HG03280 (cell line): Measurements from ENCODE around the gene PLSCR1.
A peak's percentile ranks its signal among the peaks of the same experiment; 100 is the strongest.
"Not testable (repeated sequence)": the region's sequence is repeated elsewhere in the genome, so short reads cannot be mapped to it uniquely, and the experiment has no call there.

ENCODE experiments used
- ATAC-seq: cut with Tn5 transposase; IDR thresholded peaks from one replicate; pipeline ENCODE4 v1.9.1; 2021; ENCODE audit warnings: mild to moderate bottlenecking, moderate library complexity; ENCODE audit not compliant: unreplicated experiment

Gene PLSCR1

DNA sequence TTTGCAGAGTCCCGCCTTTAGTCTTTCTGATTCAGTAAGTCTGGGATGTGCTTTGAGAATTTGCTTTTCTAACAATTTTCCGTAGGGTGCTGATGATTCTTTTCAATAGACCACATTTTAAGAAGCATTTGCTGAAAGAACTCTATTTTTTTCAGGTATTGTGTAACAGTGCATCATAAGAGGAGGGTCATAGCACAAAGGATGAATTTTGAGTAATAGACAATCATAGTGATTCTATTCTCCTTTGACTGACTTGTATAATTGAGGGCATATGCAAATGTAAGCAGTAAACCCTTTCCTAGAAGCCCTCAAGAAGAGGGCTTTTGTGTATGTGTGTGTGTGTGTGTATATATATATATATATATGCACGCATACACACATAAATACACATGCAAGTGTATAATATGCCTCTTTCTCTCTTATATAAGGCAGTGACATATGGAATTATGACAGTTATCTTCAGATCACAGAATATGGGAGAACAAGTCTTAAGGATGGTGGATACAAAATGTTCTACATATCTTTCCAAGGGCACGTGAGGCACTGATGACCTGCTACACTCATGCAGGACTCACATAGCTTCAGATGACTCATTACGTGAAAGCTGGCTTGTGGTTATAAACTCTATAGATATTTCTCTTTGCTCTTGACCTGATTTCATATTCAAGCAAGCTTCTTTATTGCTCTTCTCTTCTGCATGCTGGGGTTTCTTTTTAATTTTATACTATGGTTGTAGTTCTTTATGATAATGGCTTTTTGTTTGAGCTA, 6.5 kb upstream of the PLSCR1 start:
- ATAC-seq = peak; percentile 85

DNA sequence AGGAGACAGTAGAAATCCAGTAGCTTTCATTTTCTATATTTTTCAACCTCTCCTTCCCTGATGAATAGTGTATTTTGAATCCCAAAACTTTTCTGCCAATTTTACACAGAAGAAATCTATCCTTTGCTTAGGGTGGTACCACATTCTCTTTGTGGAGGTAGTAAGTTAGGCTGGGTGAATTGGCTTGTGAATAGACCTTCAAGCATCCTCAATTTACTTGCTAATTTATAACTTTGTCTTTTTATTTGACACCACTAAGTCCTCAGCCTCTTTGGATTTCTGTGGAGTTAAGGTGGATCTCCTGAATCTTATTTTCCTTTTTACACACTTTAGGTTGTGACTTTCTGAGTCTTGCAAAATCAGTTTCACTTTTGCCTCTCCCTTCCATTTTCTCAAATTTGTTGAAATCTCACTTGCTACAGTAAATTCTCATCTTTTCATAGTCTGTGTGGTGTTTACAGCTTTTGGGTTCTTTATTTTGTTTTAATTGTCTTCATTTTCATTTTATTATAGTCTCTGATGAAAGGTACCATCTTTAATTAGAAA, 5.7 kb upstream of the PLSCR1 start:
- ATAC-seq = no peak

DNA sequence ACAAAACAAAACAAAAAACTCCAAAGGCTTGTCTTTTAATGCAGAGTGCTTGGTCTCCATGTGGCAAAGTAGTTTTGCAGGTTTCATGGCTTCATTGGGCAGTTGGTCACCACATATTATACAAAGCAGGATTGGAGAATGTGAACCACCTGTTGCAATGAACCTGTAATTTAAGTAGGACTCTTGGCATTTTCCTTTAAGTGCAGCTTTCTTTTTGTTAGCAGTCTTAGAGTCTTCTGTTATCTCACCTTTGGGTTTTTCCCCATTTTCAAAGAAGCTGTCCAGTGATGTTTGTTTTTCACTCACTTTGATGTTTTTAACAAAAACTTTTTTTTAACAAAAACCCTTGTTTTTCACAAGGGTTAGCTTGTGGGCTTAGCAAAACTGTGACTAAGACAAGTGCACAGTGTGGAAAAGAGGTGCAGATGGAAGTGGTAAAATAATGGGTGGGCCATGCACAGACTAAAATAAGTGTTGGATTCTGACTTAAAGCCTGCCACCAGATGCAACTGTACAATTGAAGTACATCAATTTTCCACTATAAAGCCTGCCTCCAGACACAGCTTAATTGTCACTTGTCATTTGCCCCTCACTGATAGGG, 2.9 kb upstream of the PLSCR1 start:
- no peak for ATAC-seq

DNA sequence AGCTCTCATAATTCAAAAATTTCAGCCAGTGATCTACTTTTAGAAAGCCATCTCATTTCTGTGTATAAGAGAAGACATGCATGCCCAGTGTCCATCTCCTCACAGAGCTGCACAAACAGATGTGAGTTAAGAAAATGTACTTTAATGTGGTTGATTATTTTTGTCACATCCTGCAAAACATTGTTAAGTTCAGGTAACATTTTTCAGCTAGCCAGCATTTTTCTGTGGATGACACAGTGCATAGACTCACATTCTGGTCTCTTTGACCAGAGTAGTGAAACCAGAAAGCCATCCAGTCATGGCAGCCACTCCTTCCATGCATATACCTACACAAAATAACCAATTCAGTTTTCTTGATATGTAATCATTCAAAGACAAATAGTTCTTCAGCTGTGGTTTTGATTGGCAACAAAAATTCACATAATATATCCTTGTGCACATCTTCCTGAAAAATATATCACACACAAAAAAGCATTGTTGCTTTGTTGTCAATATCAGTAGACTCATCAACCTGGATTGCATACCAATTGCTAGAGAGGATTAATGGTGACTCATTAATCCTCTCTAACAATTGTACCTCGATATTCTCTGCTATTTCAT, 2.1 kb upstream of the PLSCR1 start:
- no peak for ATAC-seq

DNA sequence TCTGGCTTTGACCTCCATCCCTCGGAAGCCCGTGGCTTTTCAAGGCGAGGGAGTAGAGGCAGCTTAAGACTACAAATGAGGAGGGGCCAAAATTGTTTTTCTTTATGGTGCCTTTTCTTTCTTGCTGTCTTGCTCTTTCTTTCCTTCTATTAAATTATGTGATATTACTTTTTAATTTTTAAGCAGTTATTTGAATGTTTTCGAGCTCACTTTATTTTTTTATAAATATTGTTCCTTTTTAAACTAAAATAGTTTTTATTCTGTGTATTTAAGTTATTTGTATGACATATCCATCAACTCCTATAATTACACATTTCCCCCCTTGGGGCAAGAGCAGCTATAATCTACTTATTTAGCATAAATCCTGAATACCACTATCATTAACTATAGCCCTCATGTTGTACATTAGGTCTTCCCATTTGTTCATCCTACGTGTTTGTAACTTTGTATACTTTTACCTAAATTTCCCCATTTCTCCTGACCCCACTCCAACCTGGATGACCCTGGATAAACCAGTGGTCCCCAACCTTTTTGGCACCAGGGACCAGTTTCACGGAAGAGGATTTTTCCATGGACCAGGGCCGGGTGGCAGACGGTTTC, 622 bp upstream of the PLSCR1 start:
- ATAC-seq = peak; percentile 10

DNA sequence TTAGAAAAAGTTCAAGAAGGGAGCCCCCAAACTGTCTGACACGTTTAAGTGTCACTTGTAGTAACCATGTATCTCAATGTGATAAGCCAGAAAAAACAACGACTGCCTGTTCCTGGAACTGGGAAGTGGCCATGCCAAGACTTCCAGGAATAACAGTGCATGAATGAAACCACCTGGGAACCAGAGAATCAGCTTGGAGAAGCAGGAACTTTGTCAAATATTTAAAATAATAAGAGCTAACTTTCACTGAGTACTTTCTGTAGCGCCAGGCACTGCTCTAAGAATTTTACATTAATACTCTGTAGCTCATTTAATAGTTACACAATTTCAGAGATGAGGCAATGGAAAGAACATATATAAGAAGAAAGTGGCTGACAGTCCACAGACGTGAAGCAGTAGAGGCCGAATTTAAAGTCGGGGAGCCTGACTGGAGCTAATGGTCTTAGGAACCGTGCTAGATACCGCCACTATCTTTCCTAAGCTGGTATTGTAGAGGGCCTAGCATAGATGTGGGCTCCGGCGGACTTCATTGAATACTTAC, 876 bp downstream of the PLSCR1 start:
- ATAC-seq = peak; percentile 11

DNA sequence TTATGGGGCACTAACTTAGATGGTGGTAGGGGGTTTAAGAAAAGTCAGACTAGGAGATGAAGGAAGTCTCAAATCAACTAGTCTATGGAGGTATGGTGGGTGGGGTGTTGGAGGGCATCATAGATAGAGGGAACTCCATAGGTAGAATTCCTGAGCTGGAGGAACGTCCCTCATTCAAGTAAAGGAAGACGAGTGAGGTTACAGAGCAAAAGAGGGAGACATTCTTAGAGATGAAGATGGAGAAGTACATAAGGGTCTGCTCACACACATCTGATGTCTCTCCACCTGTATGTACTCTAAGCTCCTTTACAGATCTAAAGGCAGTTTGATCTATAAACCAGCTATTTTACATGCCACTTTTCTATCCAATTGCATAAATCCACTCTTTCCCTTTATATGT, 1.4 kb downstream of the PLSCR1 start:
- no peak for ATAC-seq

DNA sequence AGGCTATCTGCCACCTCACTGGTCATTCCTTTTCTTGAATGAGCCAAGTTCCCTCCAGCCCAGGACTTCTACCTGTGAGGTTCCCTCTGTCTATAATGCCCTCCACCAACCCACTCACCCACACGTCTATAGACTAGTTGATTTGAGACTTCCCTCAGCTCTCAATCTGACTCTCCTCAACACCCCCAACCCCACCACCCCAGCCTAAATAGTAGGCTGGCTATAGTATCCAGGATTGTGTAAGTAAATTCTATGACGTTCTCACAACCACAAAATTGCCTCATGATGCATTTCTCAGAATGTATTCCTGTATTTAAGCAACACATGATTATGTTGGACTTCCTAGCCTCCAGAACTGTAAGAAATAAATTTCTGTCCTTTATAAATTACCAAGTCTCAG, 2.2 kb downstream of the PLSCR1 start:
- no peak for ATAC-seq

DNA sequence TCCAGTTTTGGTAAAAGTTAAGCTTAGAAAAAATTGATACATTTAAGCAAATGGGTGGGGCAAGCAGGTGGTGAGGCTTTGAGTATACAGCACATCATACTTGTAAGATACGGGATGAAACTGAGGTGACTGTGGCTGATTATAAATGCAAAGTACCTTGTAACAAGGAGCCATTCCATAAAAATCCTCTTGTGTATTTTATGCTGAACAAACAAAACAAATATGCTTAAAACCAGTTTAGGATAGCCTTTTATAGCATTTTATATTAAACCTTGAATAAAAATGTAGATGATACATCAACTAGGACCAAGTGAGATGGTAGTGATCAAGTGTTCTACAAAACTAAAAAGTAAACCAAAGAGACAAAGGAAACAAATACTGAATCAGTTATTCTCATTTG, 3.4 kb downstream of the PLSCR1 start:
- no peak for ATAC-seq

DNA sequence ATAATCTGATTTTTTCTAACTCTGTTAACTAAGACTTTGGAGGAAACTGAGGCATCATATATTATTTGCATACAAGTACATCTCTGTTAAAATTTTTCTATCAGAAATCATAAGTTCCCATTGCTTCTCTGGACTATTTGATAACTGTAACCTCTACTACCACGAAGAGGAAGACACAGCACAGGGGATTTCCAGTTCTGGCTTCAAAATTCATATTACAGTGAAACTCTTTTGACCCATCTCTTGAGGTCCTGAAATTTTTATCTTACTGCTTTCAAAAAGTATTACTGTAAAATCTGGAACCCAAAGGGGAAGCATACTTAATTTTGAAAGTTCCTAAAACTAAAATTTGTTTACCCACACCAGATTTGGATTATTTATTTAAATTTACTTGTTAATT, 4.2 kb downstream of the PLSCR1 start:
- no peak for ATAC-seq

DNA sequence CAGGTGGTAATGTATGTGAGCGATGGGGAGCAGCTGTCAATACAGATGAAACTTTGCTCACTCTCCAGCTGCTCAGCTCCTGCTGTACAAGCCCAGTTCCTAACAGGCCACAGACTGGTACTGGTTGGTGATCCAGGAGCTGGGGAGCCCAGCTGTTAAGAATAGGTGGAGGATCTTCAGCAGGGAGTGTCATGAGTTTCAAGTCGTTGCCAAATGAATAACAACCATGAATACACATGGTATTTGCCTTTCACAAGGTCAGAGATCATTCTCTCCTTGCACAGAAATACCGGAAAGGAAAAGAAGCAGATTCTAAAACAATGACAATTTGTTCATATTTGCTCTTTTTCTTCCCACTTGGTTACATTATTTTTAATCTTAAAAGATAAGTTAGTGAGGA, 5.1 kb downstream of the PLSCR1 start:
- ATAC-seq = no peak

DNA sequence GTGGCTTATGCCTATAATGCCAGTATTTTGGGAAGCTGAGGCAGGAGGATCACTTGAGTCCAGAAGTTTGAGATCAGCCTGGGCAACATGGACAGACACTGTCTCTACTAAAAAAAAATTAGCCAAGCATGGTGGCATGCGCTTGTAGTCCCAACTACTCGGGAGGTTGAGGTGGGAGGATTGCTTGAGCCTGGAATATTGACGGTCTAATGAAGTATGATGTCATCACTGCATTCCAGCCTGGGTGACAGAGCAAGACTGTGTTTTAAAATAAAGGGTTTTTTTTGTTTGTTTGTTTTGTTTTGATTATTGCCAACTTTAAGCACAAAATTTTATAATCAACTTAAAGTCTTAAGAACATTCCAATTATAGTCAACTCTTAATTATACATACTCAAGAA, 6.8 kb downstream of the PLSCR1 start:
- no peak for ATAC-seq

DNA sequence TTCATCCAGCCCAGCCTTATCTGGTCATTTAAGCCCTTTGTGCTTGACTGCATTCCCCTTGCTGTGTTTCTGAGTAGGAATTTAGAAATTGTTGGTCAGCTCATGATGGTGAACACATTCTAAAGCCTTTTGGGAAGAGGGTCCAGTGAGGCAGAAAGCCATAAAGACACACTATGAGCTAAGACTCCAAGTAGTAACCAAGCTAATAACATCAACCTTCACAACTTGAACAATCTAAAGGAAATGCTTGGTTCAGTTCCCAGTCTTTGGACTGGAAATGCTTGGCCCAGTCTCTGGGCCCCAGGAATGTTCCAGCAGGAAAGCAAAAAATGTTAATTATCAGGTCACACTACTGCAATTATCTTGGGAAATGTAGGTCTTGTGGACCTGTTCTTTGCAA, 7.7 kb downstream of the PLSCR1 start:
- ATAC-seq = no peak

DNA sequence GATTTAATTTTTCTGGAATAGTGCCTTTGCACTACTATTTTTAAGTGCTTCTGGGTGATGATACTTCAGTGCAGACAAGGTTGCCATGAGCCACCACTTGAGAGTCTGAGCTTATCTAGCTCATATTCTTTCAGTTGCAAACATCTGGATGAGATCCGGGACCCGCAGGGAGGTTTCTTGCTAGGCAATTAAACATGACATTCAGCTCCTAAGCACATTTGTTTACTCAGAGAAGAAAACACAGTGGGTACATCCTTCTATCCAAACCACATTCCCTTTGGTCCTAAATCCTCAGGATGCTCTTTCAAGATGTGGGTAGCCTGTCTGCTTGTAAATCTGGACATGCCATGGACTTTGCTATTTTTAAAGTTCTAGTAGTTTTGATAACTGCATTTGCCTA, 12.0 kb downstream of the PLSCR1 start:
- ATAC-seq = no peak

DNA sequence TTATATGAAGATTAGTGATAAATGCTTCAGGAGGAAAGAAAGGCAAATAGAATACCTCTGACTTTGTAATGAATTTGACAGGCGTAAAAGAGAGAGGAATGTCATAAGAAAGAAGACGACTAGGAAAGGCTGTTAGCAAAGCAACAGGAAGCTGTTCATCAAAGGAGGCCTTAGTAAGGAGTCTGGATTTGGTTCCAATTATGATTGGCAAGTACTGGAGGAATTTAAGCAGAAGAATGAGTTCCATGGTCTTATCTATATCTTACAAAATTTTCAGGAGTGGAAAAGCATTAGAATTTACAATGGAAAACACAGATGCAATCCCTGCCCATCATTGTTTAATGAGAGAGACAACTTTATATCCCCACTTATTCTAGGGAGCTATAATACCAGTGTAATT, 13.8 kb downstream of the PLSCR1 start:
- ATAC-seq = no peak

DNA sequence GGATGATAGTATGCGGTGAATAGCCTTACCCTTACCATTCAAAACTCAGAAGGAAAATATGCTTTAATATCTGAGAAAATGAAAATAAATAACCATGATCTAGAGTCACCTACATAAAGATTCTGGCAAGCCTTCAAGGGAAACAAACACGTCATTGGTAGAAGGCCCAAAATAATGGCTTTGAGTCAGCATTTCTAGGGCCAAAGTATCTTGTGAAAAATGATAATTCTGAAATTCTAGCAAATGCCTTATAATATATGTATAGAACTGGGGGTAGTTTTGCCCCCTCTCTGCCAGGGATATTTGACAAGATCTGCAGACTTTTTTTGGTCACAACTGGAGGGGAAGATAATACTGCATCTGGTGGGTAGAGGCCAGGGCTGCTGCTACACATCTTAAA, 15.4 kb downstream of the PLSCR1 start:
- no peak for ATAC-seq

DNA sequence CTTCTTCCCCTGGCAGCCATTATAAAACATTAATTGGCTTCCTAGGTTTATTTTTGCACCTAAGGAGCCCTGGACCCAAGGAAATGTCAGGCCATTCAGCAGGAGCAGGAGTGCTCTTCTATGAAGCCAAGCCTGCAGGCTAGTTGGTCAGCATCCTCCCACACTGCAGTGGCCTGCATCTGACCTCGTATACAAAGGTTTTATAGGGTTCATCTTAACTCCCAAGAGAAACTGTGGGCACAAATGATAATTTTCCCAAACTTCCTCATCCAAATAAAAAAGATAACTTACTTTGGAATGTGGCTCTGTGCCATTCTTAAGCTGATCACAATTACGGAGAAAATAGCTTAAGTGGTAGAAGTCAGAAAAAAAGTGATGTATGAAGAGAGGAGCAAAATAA, 19.4 kb downstream of the PLSCR1 start:
- no peak for ATAC-seq

DNA sequence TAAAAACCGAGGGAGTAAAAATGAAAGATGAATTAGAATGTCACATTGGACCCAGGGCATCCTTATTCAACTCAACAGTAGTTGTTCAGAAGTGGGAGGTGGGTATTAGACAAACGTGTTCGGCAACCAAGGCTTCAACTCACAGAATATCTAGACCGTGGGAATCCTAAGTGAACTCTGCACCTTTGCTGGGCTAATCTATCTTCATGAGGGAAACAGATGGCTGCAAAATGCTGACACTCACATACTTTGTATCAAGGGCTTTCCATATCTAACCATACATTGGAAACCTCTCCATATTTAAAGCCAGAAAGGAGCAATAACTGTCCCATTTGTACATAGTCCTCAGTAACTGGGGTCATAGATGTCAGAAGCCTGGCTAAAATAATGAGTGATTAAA, 20.9 kb downstream of the PLSCR1 start:
- ATAC-seq = no peak

DNA sequence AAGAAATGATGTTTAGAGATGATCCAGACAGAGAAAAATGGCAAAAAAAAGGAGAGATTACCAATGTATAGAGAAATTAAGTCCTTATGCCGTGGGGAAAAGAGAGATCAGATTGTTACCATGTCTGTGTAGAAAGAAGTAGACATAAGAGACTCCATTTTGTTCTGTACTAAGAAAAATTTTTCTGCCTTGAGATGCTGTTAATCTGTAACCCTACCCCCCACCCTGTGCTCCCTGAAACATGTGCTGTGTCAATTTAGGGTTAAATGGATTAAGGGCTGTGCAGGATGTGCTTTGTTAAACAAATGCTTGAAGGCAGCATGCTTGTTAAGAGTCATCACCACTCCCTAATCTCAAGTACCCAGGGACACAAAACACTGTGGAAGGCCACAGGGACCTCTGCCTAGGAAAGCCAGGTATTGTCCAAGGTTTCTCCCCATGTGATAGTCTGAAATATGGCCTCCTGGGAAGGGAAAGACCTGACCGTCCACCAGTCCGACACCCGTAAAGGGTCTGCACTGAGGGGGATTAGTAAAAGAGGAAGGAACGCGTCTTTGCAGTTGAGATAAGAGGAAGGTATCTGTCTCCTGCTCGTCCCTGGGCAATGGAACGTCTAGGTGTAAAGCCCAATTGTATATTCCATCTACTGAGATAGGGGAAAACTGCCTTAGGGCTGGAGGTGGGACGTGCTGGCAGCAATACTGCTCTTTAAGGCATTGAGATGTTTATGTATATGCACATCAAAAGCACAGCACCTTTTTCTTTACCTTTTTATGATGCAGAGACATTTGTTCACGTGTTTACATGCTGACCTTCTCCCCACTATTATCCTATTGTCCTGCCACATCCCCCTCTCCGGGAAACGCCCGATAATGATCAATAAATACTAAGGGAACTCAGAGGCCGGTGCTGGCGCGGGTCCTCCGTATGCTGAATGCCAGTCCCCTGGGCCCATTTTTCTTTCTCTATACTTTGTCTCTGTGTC, 21.9 kb downstream of the PLSCR1 start:
- ATAC-seq = not testable (repeated sequence)

DNA sequence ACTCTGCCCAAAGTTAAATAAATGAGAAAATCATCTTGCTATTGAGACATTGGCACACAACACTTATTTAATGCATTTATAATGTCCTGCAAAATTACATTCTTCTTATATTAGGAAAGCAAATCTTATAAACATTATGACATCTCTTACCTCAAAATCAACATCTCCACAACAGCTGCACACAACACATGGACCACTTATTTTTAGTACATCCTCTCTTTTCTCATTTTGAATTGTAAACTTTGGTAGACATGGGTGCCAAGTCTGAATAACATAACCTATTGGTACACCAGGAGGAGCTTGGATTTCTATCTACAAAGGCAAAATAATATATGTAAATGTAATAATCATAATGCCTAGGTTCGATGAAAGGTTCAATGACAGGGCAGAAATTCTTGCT, 23.0 kb downstream of the PLSCR1 start:
- ATAC-seq = no peak
